HG03025 (cell line): ENCODE measurements around the gene MYO3B.
"Not testable (repeated sequence)": the region's sequence is repeated elsewhere in the genome, so short reads cannot be mapped to it uniquely, and the experiment has no call there.

Source experiments
- ATAC-seq: cut with Tn5 transposase; IDR thresholded peaks from one replicate; pipeline ENCODE4 v1.9.1; 2021; ENCODE audit warnings: mild to moderate bottlenecking, moderate library complexity; ENCODE audit not compliant: unreplicated experiment, low FRiP score

MYO3B gene

GRCh38 chr2:170396799-170397459 is 219.0 kb downstream of the MYO3B start:
- no peak for ATAC-seq

- no peak for ATAC-seq
Measured at GRCh38 chr2:170401187-170401586, 223.2 kb downstream of the MYO3B start.

- ATAC-seq, result no peak
Measured at GRCh38 chr2:170404846-170405245, 226.9 kb downstream of the MYO3B start.

- ATAC-seq, result no peak
Measured at GRCh38 chr2:170405326-170405725, 227.4 kb downstream of the MYO3B start.

GRCh38 chr2:170408461-170409163 is 230.7 kb downstream of the MYO3B start:
- peak; percentile 72 for ATAC-seq

GRCh38 chr2:170409164-170409535 is 231.2 kb downstream of the MYO3B start:
- ATAC-seq, result no peak

GRCh38 chr2:170411660-170412059 is 233.7 kb downstream of the MYO3B start:
- ATAC-seq, result no peak

- ATAC-seq, result no peak
Measured at GRCh38 chr2:170420961-170421687, 243.2 kb downstream of the MYO3B start.

GRCh38 chr2:170423919-170424318 is 246.0 kb downstream of the MYO3B start:
- ATAC-seq, result no peak

- ATAC-seq, result no peak
Measured at GRCh38 chr2:170425281-170425751, 247.4 kb downstream of the MYO3B start.

- ATAC-seq, result no peak
Measured at GRCh38 chr2:170428868-170429267, 250.9 kb downstream of the MYO3B start.

- no peak for ATAC-seq
Measured at GRCh38 chr2:170432823-170433222, 254.9 kb downstream of the MYO3B start.

- no peak for ATAC-seq
Measured at GRCh38 chr2:170433448-170433847, 255.5 kb downstream of the MYO3B start.

GRCh38 chr2:170434396-170434795 is 256.4 kb downstream of the MYO3B start:
- not testable (repeated sequence) for ATAC-seq

GRCh38 chr2:170434900-170435621 is 257.1 kb downstream of the MYO3B start:
- ATAC-seq, result no peak

GRCh38 chr2:170436077-170436943 is 258.4 kb downstream of the MYO3B start:
- no peak for ATAC-seq

GRCh38 chr2:170446078-170446477 is 268.1 kb downstream of the MYO3B start:
- no peak for ATAC-seq

- no peak for ATAC-seq
Measured at GRCh38 chr2:170449034-170449433, 271.1 kb downstream of the MYO3B start.

GRCh38 chr2:170454471-170455372 is 276.8 kb downstream of the MYO3B start:
- no peak for ATAC-seq
